Activated naive CD4-positive, alpha-beta T cell treated with anti-CD3 and anti-CD28 coated beads for 36 hours (primary cell): ENCODE results near the gene ZNF33A. TPM values are rescaled to one million over a fixed set of nuclear protein-coding genes. Genes with fewer than 3 reads are reported as not detected.
A peak's percentile ranks its signal among the peaks of the same experiment; 100 is the strongest.

ENCODE experiments used
- CTCF ChIA-PET: fragments of 350-600 bp; sonication (Branson Sonifier 250); formaldehyde crosslinking; loops from one replicate; lab custom pipeline; 2021; ENCODE audit warnings: antibody characterized with exemption; lab: Charles Lee
- DNase-seq: peaks from one replicate; pipeline ENCODE4 v3.0.0-alpha.2; 2020
- H3K27ac Mint-ChIP-seq: one replicate; pipeline ENCODE4 v1.8.0; 2021; ENCODE audit warnings: mild to moderate bottlenecking, mixed read lengths
- H3K27me3 Mint-ChIP-seq: one replicate; pipeline ENCODE4 v1.8.0; 2021; ENCODE audit warnings: low read depth, mixed read lengths
- H3K36me3 Mint-ChIP-seq: one replicate; pipeline ENCODE4 v1.8.0; 2021; ENCODE audit warnings: low read depth, mixed read lengths
- H3K4me1 Mint-ChIP-seq: one replicate; pipeline ENCODE4 v1.8.0; 2021; ENCODE audit warnings: low read depth, mixed read lengths
- H3K4me3 Mint-ChIP-seq: one replicate; pipeline ENCODE4 v1.8.0; 2021; ENCODE audit warnings: mild to moderate bottlenecking, moderate library complexity, mixed read lengths
- H3K9me3 Mint-ChIP-seq: one replicate; pipeline ENCODE4 v1.8.0; 2021; ENCODE audit warnings: mixed read lengths
- intact Hi-C: fragments of 100-400 bp; cut with micrococcal nuclease; formaldehyde crosslinking; loops from one replicate; pipeline ENCODE4 v1.15.1; 2023
- total RNA-seq, 2 experiments: library from RNA; stranded (reverse); gene quantifications; one replicate each; pipeline ENCODE4 v1.2.3, GENCODE V29; 2021

ZNF33A gene
- total RNA-seq, 2 experiments from 2014 or later, result 26.2 to 27.1 TPM

- Mint-ChIP-seq H3K27me3 (no peaks in the 10 kb centered on the region), H3K9me3 (peaks cover 15% of the 10 kb centered on the region), H3K4me3 (peak overlapping the region; percentile 85), H3K36me3 (peaks cover 51% of the 10 kb centered on the region), H3K27ac (peak overlapping the region; percentile 87), H3K4me1 (peaks cover 33% of the 10 kb centered on the region)
- CTCF ChIA-PET, result interaction anchor here (0.6 to 1.2 kb wide), 2 partner anchors 85 to 118 kb away, joined by 3 read pairs; no protein-coding TSS in a partner anchor
- intact Hi-C loops, result loop anchor here (1.0 to 5.0 kb wide), 2 partner anchors 119 to 307 kb away; partner anchors contain the start of gene ZNF25
- DNase-seq, result no peak
Measured at GRCh38 chr10:38094927-38095574, 84.6 kb downstream of the ZNF33A start.

GRCh38 chr10:38102880-38103279 lies 92.4 kb downstream of the ZNF33A start:
- H3K4me1 Mint-ChIP-seq, result peaks cover 5% of the 10 kb centered on the region

GRCh38 chr10:38103756-38104155 lies 93.3 kb downstream of the ZNF33A start:
- H3K36me3 Mint-ChIP-seq, result peaks cover 92% of the 10 kb centered on the region

More at GRCh38 chr10:38102880-38103279, 92.4 kb downstream of the ZNF33A start:
- H3K4me3 Mint-ChIP-seq, result no peak overlapping the region
- no peak for DNase-seq
- H3K9me3 Mint-ChIP-seq, result peaks cover 57% of the 10 kb centered on the region
- peaks cover 93% of the 10 kb centered on the region for H3K36me3 Mint-ChIP-seq
- no peak overlapping the region for H3K27ac Mint-ChIP-seq
- CTCF ChIA-PET, result no interaction called here
- H3K27me3 Mint-ChIP-seq, result no peaks in the 10 kb centered on the region
- intact Hi-C loops, result no loop called here

GRCh38 chr10:38112159-38112558 lies 101.7 kb downstream of the ZNF33A start:
- intact Hi-C loops, result no loop called here
- H3K36me3 Mint-ChIP-seq, result peaks cover 81% of the 10 kb centered on the region
- no peak for DNase-seq
- peaks cover 70% of the 10 kb centered on the region for H3K9me3 Mint-ChIP-seq
- no peak overlapping the region for H3K27ac Mint-ChIP-seq
- H3K4me1 Mint-ChIP-seq, result no peaks in the 10 kb centered on the region
- H3K4me3 Mint-ChIP-seq, result no peak overlapping the region
- no peaks in the 10 kb centered on the region for H3K27me3 Mint-ChIP-seq
- CTCF ChIA-PET, result no interaction called here

More at GRCh38 chr10:38103756-38104155, 93.3 kb downstream of the ZNF33A start:
- Mint-ChIP-seq H3K27ac (no peak overlapping the region), H3K4me1 (peaks cover 1% of the 10 kb centered on the region), H3K9me3 (peaks cover 66% of the 10 kb centered on the region), H3K4me3 (no peak overlapping the region), H3K27me3 (no peaks in the 10 kb centered on the region)
- no peak for DNase-seq
- CTCF ChIA-PET, result no interaction called here
- intact Hi-C loops, result no loop called here

Other genes with a start within 250 kb of the ZNF33A start
- gene ZNF248, start 153.1 kb upstream of the ZNF33A start, total RNA-seq, result 1 to 10 TPM; 4.6 to 5.5 TPM
- gene ZNF25, start 34.0 kb upstream of the ZNF33A start, total RNA-seq, result 1 to 10 TPM; 7.6 to 9.4 TPM
- 10 to 100 TPM; 15.5 to 18.8 TPM for gene ZNF37A, start 83.7 kb downstream of the ZNF33A start, total RNA-seq